SH-SY5Y (cell line): ENCODE results near the gene ATG2A.

Source experiments
- GATA2 ChIP-seq: IDR thresholded peaks from 2 replicates; pipeline ENCODE4 v1.6.1; 2011; ENCODE audit warnings: mild to moderate bottlenecking, low read depth, low read length
- GATA3 ChIP-seq: IDR thresholded peaks from 2 replicates; pipeline ENCODE4 v1.6.1; 2011; ENCODE audit warnings: low read depth, mild to moderate bottlenecking, low read length, moderate library complexity

GRCh38 chr11:64858467-64859263, 58.3 kb downstream of the ATG2A start:
- no peak for TF ChIP-seq GATA3
- TF ChIP-seq GATA2, result no peak
